Subcutaneous adipose tissue (tissue), 4 donors: ENCODE measurements around the gene TMEM94. TPM values are rescaled to one million over a fixed set of nuclear protein-coding genes. Genes with fewer than 3 reads are reported as not detected.

Experiments used
- CTCF ChIP-seq: fragments of 450-650 bp; IDR thresholded peaks from one replicate; pipeline ENCODE4 v1.5.1; 2016; ENCODE audit warnings: low read depth, mild to moderate bottlenecking, control low read depth, antibody characterized with exemption, moderate library complexity
- total RNA-seq, 4 donors: library from RNA; depleted of rRNA; stranded (reverse); fragments of >200 nt; gene quantifications; one replicate each; pipeline ENCODE4 v1.1.0, GENCODE V29; 2016

The TMEM94 gene
- total RNA-seq, 4 donors from 2014 or later = 35.0 to 80.2 (median 45.9) TPM

- no peak for TF ChIP-seq CTCF
These were observed 40.4 kb upstream of the TMEM94 start for GRCh38 chr17:75416006-75416405.

GRCh38 chr17:75417054-75417580 lies 39.3 kb upstream of the TMEM94 start:
- TF ChIP-seq CTCF = no peak

- no peak for TF ChIP-seq CTCF
These were observed 37.9 kb upstream of the TMEM94 start for GRCh38 chr17:75418531-75418930.

- no peak for TF ChIP-seq CTCF
These were observed 27.6 kb upstream of the TMEM94 start for GRCh38 chr17:75428543-75429469.

- TF ChIP-seq CTCF = no peak
These were observed 26.1 kb upstream of the TMEM94 start for GRCh38 chr17:75430159-75430974.

GRCh38 chr17:75433218-75433783 lies 23.1 kb upstream of the TMEM94 start:
- no peak for TF ChIP-seq CTCF
